Measurements from ENCODE around the gene NPW.

Gene NPW

GRCh38 chr16:2016407-2016922, 3.1 kb upstream of the NPW start:
- H3K27ac Mint-ChIP-seq, result no peak overlapping the region
- peaks cover 11% of the 10 kb centered on the region for H3K27me3 Mint-ChIP-seq
- peaks cover 6% of the 10 kb centered on the region for H3K4me1 Mint-ChIP-seq (ENCODE audit: low read depth)
- H3K9me3 Mint-ChIP-seq, result no peaks in the 10 kb centered on the region
- H3K36me3 Mint-ChIP-seq (ENCODE audit: low read depth), result no peaks in the 10 kb centered on the region
- H3K4me3 Mint-ChIP-seq, result no peak overlapping the region

- no peaks in the 10 kb centered on the region for H3K9me3 Mint-ChIP-seq
- H3K4me3 Mint-ChIP-seq, result peak overlapping the region; percentile 72
- peaks cover 25% of the 10 kb centered on the region for H3K27me3 Mint-ChIP-seq
- H3K4me1 Mint-ChIP-seq (ENCODE audit: low read depth), result peaks cover 21% of the 10 kb centered on the region
- no peaks in the 10 kb centered on the region for H3K36me3 Mint-ChIP-seq (ENCODE audit: low read depth)
- H3K27ac Mint-ChIP-seq, result peak overlapping the region; percentile 55
Observed at GRCh38 chr16:2019921-2020831, 591 bp downstream of the NPW start.

- peaks cover 24% of the 10 kb centered on the region for H3K4me1 Mint-ChIP-seq (ENCODE audit: low read depth)
- no peaks in the 10 kb centered on the region for H3K36me3 Mint-ChIP-seq (ENCODE audit: low read depth)
- H3K9me3 Mint-ChIP-seq, result no peaks in the 10 kb centered on the region
- H3K27ac Mint-ChIP-seq, result peak overlapping the region; percentile 0
- peaks cover 34% of the 10 kb centered on the region for H3K27me3 Mint-ChIP-seq
- H3K4me3 Mint-ChIP-seq, result peak overlapping the region; percentile 63
Observed at GRCh38 chr16:2022723-2023091, 3.1 kb downstream of the NPW start.

- Mint-ChIP-seq H3K36me3 (ENCODE audit: low read depth) (no peaks in the 10 kb centered on the region), H3K4me3 (peak overlapping the region; percentile 63), H3K9me3 (no peaks in the 10 kb centered on the region), H3K4me1 (ENCODE audit: low read depth) (peaks cover 24% of the 10 kb centered on the region), H3K27ac (no peak overlapping the region), H3K27me3 (peaks cover 38% of the 10 kb centered on the region)
Observed at GRCh38 chr16:2023092-2024031, 3.8 kb downstream of the NPW start.

- peaks cover 34% of the 10 kb centered on the region for H3K27me3 Mint-ChIP-seq
Observed at GRCh38 chr16:2024032-2024420, 4.4 kb downstream of the NPW start.

GRCh38 chr16:2025251-2025650, 5.7 kb downstream of the NPW start:
- H3K4me3 Mint-ChIP-seq, result no peak overlapping the region
- peaks cover 33% of the 10 kb centered on the region for H3K27me3 Mint-ChIP-seq
- no peak overlapping the region for H3K27ac Mint-ChIP-seq
- peaks cover 24% of the 10 kb centered on the region for H3K4me1 Mint-ChIP-seq (ENCODE audit: low read depth)
- no peaks in the 10 kb centered on the region for H3K36me3 Mint-ChIP-seq (ENCODE audit: low read depth)
- no peaks in the 10 kb centered on the region for H3K9me3 Mint-ChIP-seq

More at GRCh38 chr16:2024032-2024420, 4.4 kb downstream of the NPW start:
- H3K9me3 Mint-ChIP-seq, result no peaks in the 10 kb centered on the region
- H3K4me1 Mint-ChIP-seq (ENCODE audit: low read depth), result peaks cover 24% of the 10 kb centered on the region
- peak overlapping the region; percentile 35 for H3K4me3 Mint-ChIP-seq
- no peaks in the 10 kb centered on the region for H3K36me3 Mint-ChIP-seq (ENCODE audit: low read depth)
- H3K27ac Mint-ChIP-seq, result no peak overlapping the region

- H3K9me3 Mint-ChIP-seq, result no peaks in the 10 kb centered on the region
- peaks cover 18% of the 10 kb centered on the region for H3K4me1 Mint-ChIP-seq (ENCODE audit: low read depth)
- no peak overlapping the region for H3K27ac Mint-ChIP-seq
- H3K36me3 Mint-ChIP-seq (ENCODE audit: low read depth), result no peaks in the 10 kb centered on the region
- no peak overlapping the region for H3K4me3 Mint-ChIP-seq
- H3K27me3 Mint-ChIP-seq, result peaks cover 29% of the 10 kb centered on the region
Observed at GRCh38 chr16:2025878-2026460, 6.4 kb downstream of the NPW start.

- Mint-ChIP-seq H3K36me3 (ENCODE audit: low read depth) (no peaks in the 10 kb centered on the region), H3K27ac (no peak within 1 kb of the TSS), H3K27me3 (peaks cover 26% of the 10 kb centered on the region), H3K4me3 (peak within 1 kb of the TSS; percentile 57), H3K9me3 (no peaks in the 10 kb centered on the region), H3K4me1 (ENCODE audit: low read depth) (peaks cover 18% of the 10 kb centered on the region)
Observed at GRCh38 chr16:2026461-2027023, 7.0 kb downstream of the NPW start, which contains the start of gene NHERF2. Gene NHERF2, plus strand, starts transcription at chr16:2026902. Its CDS starts 104 bp downstream, at chr16:2027006.

- no peaks in the 10 kb centered on the region for H3K36me3 Mint-ChIP-seq (ENCODE audit: low read depth)
- H3K4me1 Mint-ChIP-seq (ENCODE audit: low read depth), result peaks cover 18% of the 10 kb centered on the region
- peak overlapping the region; percentile 57 for H3K4me3 Mint-ChIP-seq
- H3K9me3 Mint-ChIP-seq, result no peaks in the 10 kb centered on the region
- H3K27ac Mint-ChIP-seq, result no peak overlapping the region
- H3K27me3 Mint-ChIP-seq, result peaks cover 21% of the 10 kb centered on the region
Observed at GRCh38 chr16:2027024-2028010, 7.7 kb downstream of the NPW start.

GRCh38 chr16:2028146-2028545, 8.6 kb downstream of the NPW start:
- H3K4me3 Mint-ChIP-seq, result no peak overlapping the region

GRCh38 chr16:2028620-2029220, 9.1 kb downstream of the NPW start:
- H3K4me3 Mint-ChIP-seq, result no peak overlapping the region
- no peak overlapping the region for H3K27ac Mint-ChIP-seq
- H3K4me1 Mint-ChIP-seq (ENCODE audit: low read depth), result peaks cover 6% of the 10 kb centered on the region
- no peaks in the 10 kb centered on the region for H3K9me3 Mint-ChIP-seq
- H3K27me3 Mint-ChIP-seq, result peaks cover 16% of the 10 kb centered on the region
- H3K36me3 Mint-ChIP-seq (ENCODE audit: low read depth), result no peaks in the 10 kb centered on the region

More at GRCh38 chr16:2028146-2028545, 8.6 kb downstream of the NPW start:
- no peaks in the 10 kb centered on the region for H3K9me3 Mint-ChIP-seq
- H3K27ac Mint-ChIP-seq, result no peak overlapping the region
- no peaks in the 10 kb centered on the region for H3K36me3 Mint-ChIP-seq (ENCODE audit: low read depth)
- peaks cover 10% of the 10 kb centered on the region for H3K4me1 Mint-ChIP-seq (ENCODE audit: low read depth)
- H3K27me3 Mint-ChIP-seq, result peaks cover 16% of the 10 kb centered on the region

- Mint-ChIP-seq H3K4me3 (no peak overlapping the region), H3K27me3 (peaks cover 14% of the 10 kb centered on the region), H3K36me3 (ENCODE audit: low read depth) (no peaks in the 10 kb centered on the region), H3K4me1 (ENCODE audit: low read depth) (peaks cover 4% of the 10 kb centered on the region), H3K9me3 (no peaks in the 10 kb centered on the region), H3K27ac (no peak overlapping the region)
Observed at GRCh38 chr16:2029350-2029749, 9.8 kb downstream of the NPW start.

GRCh38 chr16:2030036-2030435, 10.5 kb downstream of the NPW start:
- no peaks in the 10 kb centered on the region for H3K36me3 Mint-ChIP-seq (ENCODE audit: low read depth)
- H3K9me3 Mint-ChIP-seq, result no peaks in the 10 kb centered on the region
- H3K27ac Mint-ChIP-seq, result no peak overlapping the region
- no peak overlapping the region for H3K4me3 Mint-ChIP-seq
- peaks cover 3% of the 10 kb centered on the region for H3K4me1 Mint-ChIP-seq (ENCODE audit: low read depth)
- H3K27me3 Mint-ChIP-seq, result peaks cover 13% of the 10 kb centered on the region

Measured in stimulated activated naive CD8-positive, alpha-beta T cell treated with anti-CD3 and anti-CD28 coated beads, Interleukin-15, Interleukin-2, amounts not matched to agents 100 ng/mL and 50 ng/mL, for 24 hours (primary cell).